GM12874 (cell line): ENCODE data around the gene TAF9.

Source experiments
- CTCF ChIP-seq: IDR thresholded peaks from 2 replicates; pipeline ENCODE4 v1.5.1; 2011; ENCODE audit warnings: low read depth, mild to moderate bottlenecking, control low read depth, low read length, moderate library complexity; ENCODE audit not compliant: insufficient read depth

The TAF9 gene

DNA sequence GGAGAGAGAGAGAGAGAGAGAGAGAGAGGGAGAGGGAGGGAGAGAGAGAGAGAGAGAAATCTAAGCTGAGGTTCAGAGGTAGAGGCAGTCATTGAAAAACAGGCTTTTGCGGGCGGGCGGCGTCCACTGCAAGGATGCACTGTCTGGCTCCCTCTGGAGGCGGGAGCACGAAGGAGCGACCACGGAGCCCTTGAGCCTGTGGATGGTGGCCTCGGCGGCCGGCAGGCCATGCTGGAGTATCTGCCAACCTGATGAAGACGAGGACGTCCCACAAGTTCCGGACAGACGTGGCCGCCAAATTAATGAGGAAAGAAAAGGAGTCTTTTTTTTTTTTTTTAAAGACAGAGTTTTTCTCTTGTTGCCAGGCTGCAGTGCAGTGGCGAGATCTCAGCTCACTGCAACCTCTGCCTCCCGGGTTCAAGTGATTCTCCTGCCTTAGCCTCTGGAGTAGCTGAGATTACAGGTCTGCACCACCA, 34.5 kb downstream of the TAF9 start:
- TF ChIP-seq CTCF: peak; percentile 89

DNA sequence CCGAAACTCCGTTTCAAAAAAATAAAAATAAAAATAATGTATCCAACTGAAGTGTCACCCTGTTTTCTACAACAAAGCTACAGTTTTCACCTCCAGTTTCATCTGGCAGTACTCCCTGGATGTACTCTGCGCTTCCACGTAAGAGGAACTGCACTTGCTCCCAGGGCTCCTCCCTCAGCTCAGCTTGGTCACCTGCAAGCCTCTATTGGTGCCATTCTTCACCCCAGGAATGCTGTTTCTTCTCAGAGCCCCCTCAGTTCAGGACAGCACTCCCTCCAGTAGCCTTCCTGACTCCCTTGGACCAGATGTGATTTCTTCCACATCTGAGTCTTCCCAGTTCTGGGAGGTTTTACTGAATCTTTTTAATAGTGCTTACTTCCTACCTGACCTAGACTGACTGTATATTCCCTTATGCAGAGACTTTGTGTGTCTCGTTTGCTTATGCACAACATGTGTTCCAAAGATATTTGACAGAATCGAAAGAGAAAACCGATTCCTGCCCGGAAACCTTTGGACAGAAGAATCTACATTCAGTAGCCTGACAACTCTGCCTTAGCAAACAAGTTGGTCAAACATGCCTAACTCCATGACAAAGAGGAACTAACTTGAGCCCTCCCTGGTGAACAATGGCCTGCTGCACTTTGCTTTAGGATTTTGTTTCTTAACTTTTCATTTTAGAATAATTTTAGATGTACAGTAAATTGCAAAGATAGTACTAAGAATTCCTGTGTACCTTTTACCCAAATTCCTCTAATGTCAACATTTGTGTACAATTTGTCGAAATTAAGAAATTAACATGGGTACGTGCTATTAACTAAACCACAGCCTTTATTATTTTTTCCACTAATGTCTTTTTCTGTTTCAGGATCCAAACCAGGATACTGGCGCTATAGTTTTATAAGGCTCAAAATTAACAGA, 37.5 kb downstream of the TAF9 start:
- TF ChIP-seq CTCF: no peak

- no peak for TF ChIP-seq CTCF
These were observed 39.3 kb downstream of the TAF9 start for GRCh38 chr5:69329905-69330489.

- TF ChIP-seq CTCF: no peak
These were observed 43.0 kb downstream of the TAF9 start for GRCh38 chr5:69326365-69326764.

GRCh38 chr5:69317391-69317790, 51.9 kb downstream of the TAF9 start:
- no peak for TF ChIP-seq CTCF

- TF ChIP-seq CTCF: no peak
These were observed 53.3 kb downstream of the TAF9 start for GRCh38 chr5:69315972-69316371.
